ENCODE measurements around the gene FAM124A.

The FAM124A gene

GRCh38 chr13:51270623-51271415 lies 48.6 kb downstream of the FAM124A start:
- H3K9ac ChIP-seq (ENCODE audit: low read depth, low read length), result no peak overlapping the region
- no peak for ATAC-seq (ENCODE audit: insufficient read depth, low read depth)

DNA sequence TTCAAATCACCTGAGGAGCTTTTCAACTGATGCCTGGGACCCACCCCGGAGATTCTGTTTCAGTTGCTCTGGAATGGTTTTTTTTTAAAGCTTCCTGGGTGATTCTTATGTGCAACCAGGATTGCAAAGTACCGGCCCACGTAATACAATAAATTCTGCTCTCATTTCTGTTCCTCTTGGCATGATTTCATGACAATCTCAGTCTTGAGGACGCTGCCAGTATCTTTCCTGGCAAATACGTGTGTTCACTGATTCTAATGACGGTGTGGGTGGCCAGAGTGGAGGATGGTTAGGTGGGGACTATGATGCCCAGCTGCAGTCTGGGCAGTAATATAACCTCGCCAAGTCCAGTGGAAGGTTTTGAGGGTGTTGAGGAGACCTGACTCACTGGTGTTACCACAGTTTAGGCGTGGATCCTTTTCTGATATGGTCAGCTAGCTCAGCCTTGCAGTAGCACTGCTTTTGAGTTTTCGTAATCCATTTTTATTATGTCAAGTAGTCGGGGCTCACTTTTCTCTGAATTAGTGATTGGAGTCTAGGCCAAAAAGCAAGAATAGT lies 49.4 kb downstream of the FAM124A start:
- Histone ChIP-seq H3K4me1 (ENCODE audit: insufficient read depth, low read length) (no peaks in the 10 kb centered on the region), H2AFZ (ENCODE audit: low read depth, low read length) (no peak overlapping the region), H3K9me3 (ENCODE audit: insufficient read depth, low read length, severe bottlenecking) (no peaks in the 10 kb centered on the region), H3K4me3 (ENCODE audit: low read depth in 1 of 2, low read length in 2 of 2) (no peak overlapping the region), H3K36me3 (ENCODE audit: insufficient read depth, low read length) (no peaks in the 10 kb centered on the region), H3K27me3 (ENCODE audit: insufficient read depth, low read length, poor library complexity) (peaks cover 5% of the 10 kb centered on the region), H3K9ac (ENCODE audit: low read depth, low read length) (no peak overlapping the region), H3K27ac (ENCODE audit: low read length) (no peak overlapping the region), H4K20me1 (ENCODE audit: insufficient read depth, low read length) (no peaks in the 10 kb centered on the region), H3K79me2 (ENCODE audit: insufficient read depth, low read length) (no peaks in the 10 kb centered on the region), H3K4me2 (ENCODE audit: insufficient read depth, low read length) (no peak overlapping the region)
- TF ChIP-seq EZH2 (IDR thresholded peaks at IDR 0.05; ENCODE audit: borderline replicate concordance, low read depth, low read length, severe bottlenecking), result no peak
- no peak for TF ChIP-seq CTCF (IDR thresholded peaks at IDR 0.05; ENCODE audit: borderline replicate concordance, extremely low read depth, low read length, poor library complexity, severe bottlenecking)
- DNase-seq (no peak), ATAC-seq (ENCODE audit: insufficient read depth, low read depth) (no peak)

More at GRCh38 chr13:51270623-51271415, 48.6 kb downstream of the FAM124A start:
- H3K79me2 ChIP-seq (ENCODE audit: insufficient read depth, low read length), result no peaks in the 10 kb centered on the region
- H3K9me3 ChIP-seq (ENCODE audit: insufficient read depth, low read length, severe bottlenecking), result no peaks in the 10 kb centered on the region
- no peaks in the 10 kb centered on the region for H3K36me3 ChIP-seq (ENCODE audit: insufficient read depth, low read length)
- H2AFZ ChIP-seq (ENCODE audit: low read depth, low read length), result no peak overlapping the region
- H4K20me1 ChIP-seq (ENCODE audit: insufficient read depth, low read length), result no peaks in the 10 kb centered on the region
- H3K4me3 ChIP-seq (ENCODE audit: low read depth in 1 of 2, low read length in 2 of 2), result no peak overlapping the region
- H3K27me3 ChIP-seq (ENCODE audit: insufficient read depth, low read length, poor library complexity), result peaks cover 6% of the 10 kb centered on the region
- DNase-seq, result no peak
- H3K27ac ChIP-seq (ENCODE audit: low read length), result no peak overlapping the region
- H3K4me2 ChIP-seq (ENCODE audit: insufficient read depth, low read length), result no peak overlapping the region
- no peaks in the 10 kb centered on the region for H3K4me1 ChIP-seq (ENCODE audit: insufficient read depth, low read length)
- TF ChIP-seq CTCF (IDR thresholded peaks at IDR 0.05; ENCODE audit: borderline replicate concordance, extremely low read depth, low read length, poor library complexity, severe bottlenecking), result no peak
- no peak for TF ChIP-seq EZH2 (IDR thresholded peaks at IDR 0.05; ENCODE audit: borderline replicate concordance, low read depth, low read length, severe bottlenecking)

GRCh38 chr13:51275101-51275500 lies 52.9 kb downstream of the FAM124A start:
- H3K4me2 ChIP-seq (ENCODE audit: insufficient read depth, low read length), result no peak overlapping the region
- no peaks in the 10 kb centered on the region for H3K9me3 ChIP-seq (ENCODE audit: insufficient read depth, low read length, severe bottlenecking)
- no peaks in the 10 kb centered on the region for H4K20me1 ChIP-seq (ENCODE audit: insufficient read depth, low read length)
- no peak overlapping the region for H2AFZ ChIP-seq (ENCODE audit: low read depth, low read length)
- no peak overlapping the region for H3K9ac ChIP-seq (ENCODE audit: low read depth, low read length)
- ATAC-seq (ENCODE audit: insufficient read depth, low read depth), result no peak
- no peaks in the 10 kb centered on the region for H3K79me2 ChIP-seq (ENCODE audit: insufficient read depth, low read length)
- no peak overlapping the region for H3K4me3 ChIP-seq (ENCODE audit: low read depth in 1 of 2, low read length in 2 of 2)
- no peaks in the 10 kb centered on the region for H3K36me3 ChIP-seq (ENCODE audit: insufficient read depth, low read length)
- H3K27ac ChIP-seq (ENCODE audit: low read length), result no peak overlapping the region
- H3K4me1 ChIP-seq (ENCODE audit: insufficient read depth, low read length), result no peaks in the 10 kb centered on the region
- H3K27me3 ChIP-seq (ENCODE audit: insufficient read depth, low read length, poor library complexity), result peaks cover 9% of the 10 kb centered on the region
- no peak for DNase-seq
- TF ChIP-seq CTCF (IDR thresholded peaks at IDR 0.05; ENCODE audit: borderline replicate concordance, extremely low read depth, low read length, poor library complexity, severe bottlenecking) (no peak), EZH2 (IDR thresholded peaks at IDR 0.05; ENCODE audit: borderline replicate concordance, low read depth, low read length, severe bottlenecking) (no peak)
